HUDEP-2 (cell line): ENCODE data around the gene SAMD10.
"Not testable (repeated sequence)": the region's sequence is repeated elsewhere in the genome, so short reads cannot be mapped to it uniquely, and the experiment has no call there.

Source experiments
- DNase-seq, 76 experiments: peaks; one replicate each; lab custom pipeline; 2025; ENCODE audit not compliant: unreplicated experiment in 76 of 76; lab: John Stamatoyannopoulos, UW

SAMD10 gene

DNA sequence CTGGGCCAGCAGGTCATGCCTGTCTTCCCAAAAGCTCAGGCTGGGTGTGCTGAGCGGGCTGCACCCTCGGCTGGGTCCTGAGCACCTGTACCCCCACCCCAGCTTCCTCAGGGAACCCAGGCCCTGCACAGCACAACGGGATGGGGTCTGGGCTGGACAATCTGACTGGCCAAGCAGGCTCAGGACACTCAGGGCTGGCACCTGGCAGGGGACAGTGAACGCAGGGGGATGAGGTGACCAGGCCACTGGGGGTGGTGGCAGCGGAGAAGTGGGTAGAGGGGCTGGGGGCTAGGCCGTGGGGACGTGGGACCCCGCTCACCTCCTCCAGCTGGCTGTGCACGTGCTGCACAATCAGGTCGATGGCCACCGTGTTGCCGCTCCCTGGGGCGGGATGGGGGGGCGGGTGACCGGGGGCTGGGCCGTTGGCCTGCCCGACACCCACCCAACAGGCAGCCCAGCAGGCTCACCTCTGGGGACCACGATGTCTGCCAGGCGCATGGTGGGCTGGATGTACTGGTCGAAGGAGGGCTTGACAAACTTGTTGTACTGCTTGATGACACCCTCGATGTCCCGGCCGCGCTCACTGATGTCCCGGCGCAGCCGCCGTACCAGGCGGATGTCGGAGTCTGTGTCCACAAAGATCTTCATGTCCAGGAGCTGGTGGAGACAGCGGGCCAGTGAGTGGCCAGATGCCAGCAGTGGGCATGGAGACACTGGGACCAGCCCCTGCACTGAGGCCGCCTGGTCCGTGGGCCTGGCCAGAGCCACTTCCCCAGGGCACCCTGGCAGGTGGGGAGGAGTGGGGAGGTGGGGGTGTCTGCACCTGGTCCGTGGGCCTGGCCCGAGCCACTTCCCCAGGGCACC lies 35.1 kb downstream of the SAMD10 start:
- no peak for DNase-seq

- no peak for DNase-seq
Measured at GRCh38 chr20:63943808-63944077, 35.7 kb downstream of the SAMD10 start.

DNA sequence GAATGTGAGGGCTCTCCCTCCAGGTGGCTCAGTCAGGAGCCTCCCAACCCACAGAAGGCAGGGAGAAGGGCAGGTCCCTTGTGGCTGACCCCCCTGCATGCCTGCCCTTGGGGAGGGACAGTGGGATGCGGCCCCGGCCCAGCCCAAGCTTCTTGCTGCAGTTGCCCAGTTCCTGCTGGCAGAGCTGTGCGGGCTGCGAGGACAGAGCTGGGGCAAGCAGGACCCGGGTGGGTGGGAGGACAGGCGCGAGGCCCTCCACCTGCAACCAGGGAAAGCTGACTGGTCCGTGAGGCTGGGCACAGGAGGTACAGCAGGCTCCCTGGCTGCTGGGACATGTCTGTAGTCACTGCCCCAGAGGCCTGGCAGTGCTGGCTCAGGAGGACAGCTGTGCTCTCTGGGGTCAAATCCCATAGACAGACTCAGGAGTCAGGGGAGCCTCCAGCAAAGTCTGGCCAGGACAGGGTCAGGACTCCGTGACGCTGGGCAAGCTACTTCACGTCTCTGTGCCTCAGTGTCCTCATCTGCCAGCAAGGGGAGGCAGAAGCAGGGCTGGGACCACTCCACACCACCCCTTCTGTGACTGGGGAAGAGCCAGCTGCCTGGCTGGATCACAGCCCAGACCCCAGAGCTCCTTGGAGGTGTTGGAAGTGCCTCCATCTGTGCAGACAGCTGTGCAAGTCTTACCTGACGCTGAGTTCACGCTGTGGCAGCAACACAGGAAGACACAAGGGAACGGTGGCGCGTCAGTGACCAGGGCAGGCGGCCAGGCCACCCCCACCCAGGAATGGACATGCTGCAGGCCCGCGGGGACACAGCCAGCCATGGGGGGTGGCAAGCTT lies 36.3 kb downstream of the SAMD10 start:
- DNase-seq: no peak

- peak in 58 of 76 experiments; percentile 9 to 90 (median 64) for DNase-seq
Measured at GRCh38 chr20:63942250-63942951, 37.0 kb downstream of the SAMD10 start.

DNA sequence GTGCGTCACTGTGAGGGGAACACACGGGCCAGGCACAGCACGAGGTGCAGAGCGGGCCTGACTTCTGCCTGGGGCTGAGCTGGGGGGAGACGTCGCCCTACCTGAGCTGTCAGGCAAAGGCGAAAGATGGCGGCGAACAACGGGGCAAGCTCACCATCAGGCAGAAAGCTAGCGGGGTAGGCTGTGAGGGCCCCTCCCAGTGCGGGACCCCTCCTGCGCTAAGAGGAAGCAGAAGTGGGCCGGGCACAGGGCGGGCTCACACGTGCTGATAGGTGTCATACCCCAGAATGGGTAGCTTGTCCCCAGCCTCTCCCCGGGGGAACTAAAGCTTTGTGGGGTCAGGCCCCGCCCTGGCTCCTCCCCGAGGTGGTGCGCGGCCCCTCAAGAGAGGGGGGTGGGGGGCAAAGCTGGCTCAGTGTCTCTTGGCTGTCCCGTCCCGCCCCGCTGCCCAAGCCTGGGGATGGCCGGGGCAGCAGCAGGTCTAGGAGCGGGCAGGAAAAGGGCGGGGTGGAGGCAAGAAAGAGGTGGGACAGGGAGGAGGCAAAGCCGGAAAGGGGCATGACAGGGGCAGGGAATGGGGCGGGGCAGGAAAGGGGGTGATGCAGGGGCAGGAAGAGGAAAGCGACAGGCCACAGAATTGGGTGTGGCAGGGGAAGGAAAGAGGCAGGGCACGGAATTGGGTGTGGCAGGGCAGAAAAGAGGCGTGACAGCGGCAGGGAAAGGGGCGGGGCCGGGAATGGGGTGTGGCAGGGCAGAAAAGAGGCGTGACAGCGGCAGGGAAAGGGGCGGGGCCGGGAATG lies 38.0 kb downstream of the SAMD10 start:
- DNase-seq: peak in 64 of 76 experiments; percentile 2 to 82 (median 51)

DNA sequence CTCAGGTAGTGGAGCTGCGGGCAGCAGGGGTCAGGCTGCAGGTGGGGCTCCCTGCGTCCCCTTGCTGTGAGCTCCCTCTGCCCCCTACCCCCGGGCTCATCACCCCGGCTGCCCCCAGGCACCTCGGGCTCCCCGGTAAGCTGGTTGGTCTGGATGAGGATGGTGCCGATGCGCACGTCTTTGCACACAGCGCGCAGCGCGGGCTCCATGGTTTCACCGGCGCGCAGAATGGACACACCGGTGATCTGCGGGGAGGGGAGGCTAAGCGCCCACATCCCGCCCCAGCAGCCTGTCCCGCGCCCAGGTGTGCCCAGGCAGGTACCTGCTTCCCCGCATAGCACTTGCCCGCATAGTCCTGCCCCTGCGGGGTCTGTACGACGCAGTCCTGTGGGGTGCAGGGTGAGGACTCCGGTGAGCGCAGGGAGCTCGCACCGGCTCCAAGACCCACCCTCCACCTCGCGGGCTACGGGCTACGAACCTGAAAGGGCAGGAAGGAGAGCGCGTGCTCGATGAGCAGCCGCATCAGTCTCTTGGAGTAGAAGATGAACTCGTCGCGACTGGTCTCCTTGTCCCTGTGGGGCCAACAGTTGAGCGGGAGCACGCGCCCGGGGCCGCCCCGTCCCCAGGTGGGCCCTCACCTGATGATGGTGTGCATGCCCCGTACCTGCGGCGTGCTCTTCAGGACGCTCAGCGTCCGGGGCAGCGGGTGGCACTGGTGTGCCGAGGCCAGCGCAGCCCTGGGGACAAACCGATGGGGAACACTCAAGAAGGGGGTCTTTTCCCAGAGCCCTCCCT lies 38.8 kb downstream of the SAMD10 start:
- no peak for DNase-seq

GRCh38 chr20:63940071-63940471 lies 39.4 kb downstream of the SAMD10 start:
- DNase-seq: no peak

- DNase-seq: no peak
Measured at GRCh38 chr20:63939061-63939935, 40.1 kb downstream of the SAMD10 start.

- no peak for DNase-seq
Measured at GRCh38 chr20:63937596-63937995, 41.8 kb downstream of the SAMD10 start.

- DNase-seq: no peak
Measured at GRCh38 chr20:63935447-63935846, 44.0 kb downstream of the SAMD10 start.

DNA sequence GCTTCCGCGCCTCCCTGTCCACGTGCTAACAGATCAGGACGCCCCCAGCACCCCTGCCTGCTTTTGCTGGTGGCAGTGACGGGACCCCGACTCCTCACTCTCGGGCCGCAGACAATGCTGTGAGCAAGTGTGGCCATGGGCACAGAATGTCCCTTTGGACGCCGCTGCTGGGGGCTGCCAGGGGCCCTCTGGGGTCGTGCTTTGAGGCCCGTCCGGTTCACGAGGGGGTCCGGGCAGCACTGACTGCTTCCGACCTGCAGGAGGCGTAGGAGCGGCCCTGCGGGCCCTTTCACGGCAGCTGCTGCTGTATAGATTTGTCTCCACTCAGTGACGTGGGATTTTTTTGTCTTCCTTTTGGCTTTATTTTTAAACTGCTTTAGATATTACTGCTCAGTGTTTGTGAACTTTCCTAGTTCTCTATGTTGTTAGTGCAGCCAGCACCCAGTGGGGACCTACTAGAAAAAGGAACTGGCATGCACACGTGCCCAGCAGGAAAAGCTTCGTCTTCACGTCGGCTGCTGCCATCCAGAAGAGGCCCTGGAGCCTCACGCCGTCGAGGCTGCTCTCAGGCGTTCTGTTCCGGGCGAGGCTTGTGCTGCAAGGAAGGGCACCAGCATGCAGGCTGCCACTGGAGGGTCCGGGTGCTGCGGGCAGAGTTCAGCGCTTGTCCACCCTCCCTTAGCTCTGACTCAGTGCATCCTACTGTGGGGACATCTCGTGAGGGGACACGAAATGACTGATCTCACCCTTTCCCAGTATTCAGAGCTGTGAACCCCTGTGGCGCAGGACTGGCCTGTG lies 45.0 kb downstream of the SAMD10 start:
- DNase-seq: no peak

DNA sequence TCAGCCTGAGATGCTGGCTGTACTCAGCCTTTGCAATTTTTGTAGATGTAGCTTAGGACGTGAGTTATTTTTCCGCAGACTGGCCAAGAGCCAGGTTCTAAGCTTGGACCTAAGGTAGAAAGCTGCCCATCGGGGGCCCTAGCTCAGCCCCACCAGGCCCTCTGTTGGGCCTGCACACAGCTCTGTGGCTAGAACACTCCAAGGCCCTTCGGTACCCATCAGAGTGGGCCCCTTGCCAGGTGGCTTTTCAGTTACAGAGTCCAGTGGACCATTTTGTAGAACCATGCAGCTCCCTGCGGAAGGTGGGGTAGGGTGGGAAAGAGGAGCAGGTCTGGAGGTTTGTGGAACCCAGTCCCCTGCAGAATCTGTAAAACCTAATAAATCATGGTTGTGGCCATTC lies 45.8 kb downstream of the SAMD10 start:
- no peak for DNase-seq

- no peak for DNase-seq
Measured at GRCh38 chr20:63932606-63933160, 46.8 kb downstream of the SAMD10 start.

GRCh38 chr20:63931735-63932134 lies 47.7 kb downstream of the SAMD10 start:
- DNase-seq: no peak

DNA sequence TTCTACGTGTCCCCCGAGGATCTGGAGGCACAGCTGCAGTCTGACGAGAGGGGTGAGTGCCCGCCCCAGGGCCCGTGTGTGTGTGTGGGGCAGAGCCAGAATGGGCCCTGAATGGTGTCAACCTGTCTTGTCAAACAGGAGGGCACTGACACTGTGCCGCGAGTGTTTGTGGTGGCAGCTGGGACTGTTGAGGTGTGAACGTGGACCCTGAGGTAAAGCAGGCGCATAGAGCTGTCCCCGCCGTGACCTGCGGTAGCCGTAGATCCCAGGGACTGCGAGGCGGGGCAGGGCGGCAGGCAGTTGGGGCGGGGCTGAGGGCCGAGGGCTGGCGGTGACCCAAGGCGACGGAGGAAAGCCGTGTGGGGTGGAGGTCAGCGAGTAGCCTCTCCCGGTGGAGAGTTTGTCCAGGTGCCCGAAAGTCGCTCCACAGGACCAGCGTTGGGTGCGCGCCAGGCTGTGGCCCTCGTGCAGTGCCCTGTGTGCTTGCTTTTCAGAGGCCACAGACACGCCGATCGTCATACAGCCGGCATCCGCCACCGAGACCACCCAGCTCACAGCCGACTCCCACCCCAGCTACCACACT lies 48.4 kb downstream of the SAMD10 start:
- DNase-seq: no peak

DNA sequence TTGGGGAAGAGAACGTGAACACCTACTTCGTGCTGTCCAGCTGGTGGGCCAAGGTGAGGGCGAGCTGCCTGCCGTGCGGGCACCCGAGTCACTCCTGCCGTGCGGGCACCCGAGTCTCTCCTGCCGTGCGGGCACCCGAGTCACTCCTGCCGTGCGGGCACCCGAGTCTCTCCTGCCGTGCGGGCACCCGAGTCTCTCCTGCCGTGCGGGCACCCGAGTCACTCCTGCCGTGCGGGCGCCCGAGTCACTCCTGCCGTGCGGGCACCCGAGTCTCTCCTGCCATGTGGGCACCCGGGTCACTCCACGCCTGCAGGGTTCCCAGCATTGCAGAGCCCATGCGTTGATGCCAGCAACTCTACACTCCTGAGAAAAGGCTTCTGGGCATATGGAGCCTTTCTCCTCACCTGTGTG lies 50.0 kb downstream of the SAMD10 start:
- not testable (repeated sequence) for DNase-seq

DNA sequence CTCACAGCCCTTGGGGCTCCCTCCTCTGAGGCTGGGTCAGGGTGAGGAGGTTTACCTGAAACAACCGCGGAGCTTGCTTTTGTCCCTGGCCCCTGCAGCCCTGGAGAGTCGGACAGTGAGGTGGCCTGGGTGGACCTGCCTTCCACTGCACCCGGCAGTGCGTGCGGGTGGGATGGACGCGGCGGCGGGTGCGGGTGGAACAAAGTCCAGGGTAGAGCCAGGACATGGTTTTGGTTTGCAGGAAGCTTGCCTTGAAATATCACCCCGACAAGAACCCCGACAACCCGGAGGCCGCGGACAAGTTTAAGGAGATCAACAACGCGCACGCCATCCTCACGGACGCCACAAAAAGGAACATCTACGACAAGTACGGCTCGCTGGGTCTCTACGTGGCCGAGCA lies 50.4 kb downstream of the SAMD10 start:
- DNase-seq: no peak
